GM23248 (cell line): Measurements from ENCODE around the gene OR51Q1. TPM values are rescaled to one million over a fixed set of nuclear protein-coding genes. Genes with fewer than 3 reads are reported as not detected.
A peak's percentile ranks its signal among the peaks of the same experiment; 100 is the strongest.

Experiments
- DNase-seq: peaks from one replicate; pipeline ENCODE4 v3.0.0-alpha.2; 2015
- H2AFZ ChIP-seq: fragments of 200-600 bp; sonication (generic); 2 replicates; pipeline ENCODE4 v1.6.1; 2016; ENCODE audit warnings: antibody characterized with exemption
- H3F3A ChIP-seq: fragments of 200-600 bp; sonication (generic); 2 replicates; pipeline ENCODE4 v1.6.1; 2016; ENCODE audit warnings: mild to moderate bottlenecking, antibody characterized with exemption, mixed run types; ENCODE audit not compliant: insufficient read depth
- H3K27ac ChIP-seq: fragments of 200-600 bp; sonication (generic); 2 replicates; pipeline ENCODE4 v1.5.1; 2016; ENCODE audit warnings: mild to moderate bottlenecking
- H3K27me3 ChIP-seq: fragments of 200-600 bp; sonication (generic); replicated peaks from 2 replicates; pipeline ENCODE4 v1.6.1; 2016; ENCODE audit warnings: mild to moderate bottlenecking; ENCODE audit not compliant: insufficient read depth
- H3K36me3 ChIP-seq: fragments of 200-600 bp; sonication (generic); 2 replicates; pipeline ENCODE4 v1.6.1; 2016; ENCODE audit warnings: low read depth, mild to moderate bottlenecking
- H3K4me1 ChIP-seq: fragments of 200-600 bp; sonication (generic); 2 replicates; pipeline ENCODE4 v1.6.1; 2016; ENCODE audit warnings: mild to moderate bottlenecking; ENCODE audit not compliant: insufficient read depth
- H3K4me2 ChIP-seq: fragments of 200-600 bp; sonication (generic); one replicate; pipeline ENCODE4 v1.6.1; 2016; ENCODE audit warnings: mild to moderate bottlenecking; ENCODE audit not compliant: unreplicated experiment
- H3K4me3 ChIP-seq: fragments of 200-600 bp; sonication (generic); 2 replicates; pipeline ENCODE4 v1.5.1; 2016; ENCODE audit warnings: mild to moderate bottlenecking
- H3K79me2 ChIP-seq: fragments of 200-600 bp; sonication (generic); 2 replicates; pipeline ENCODE4 v1.6.1; 2016; ENCODE audit warnings: mild to moderate bottlenecking; ENCODE audit not compliant: insufficient read depth
- H3K9ac ChIP-seq: fragments of 200-600 bp; sonication (generic); 2 replicates; pipeline ENCODE4 v1.6.1; 2016; ENCODE audit warnings: mild to moderate bottlenecking
- H3K9me2 ChIP-seq: fragments of 200-600 bp; sonication (generic); 2 replicates; pipeline ENCODE4 v1.6.1; 2016; ENCODE audit warnings: mixed run types, mild to moderate bottlenecking, moderate library complexity; ENCODE audit not compliant: insufficient read depth
- H3K9me3 ChIP-seq: fragments of 200-600 bp; sonication (generic); one replicate; pipeline ENCODE4 v1.6.1; 2017; ENCODE audit warnings: low read depth
- H4K20me1 ChIP-seq: fragments of 200-600 bp; sonication (generic); 2 replicates; pipeline ENCODE4 v1.6.0; 2016; ENCODE audit not compliant: insufficient read depth
- EZH2 ChIP-seq: fragments of 200-600 bp; sonication (generic); IDR thresholded peaks from 2 replicates; pipeline ENCODE4 v1.6.1; 2018; ENCODE audit warnings: antibody characterized with exemption, mild to moderate bottlenecking; ENCODE audit not compliant: insufficient read depth, poor library complexity, severe bottlenecking
- EZH2phosphoT487 ChIP-seq: fragments of 200-600 bp; sonication (generic); IDR thresholded peaks from 2 replicates; pipeline ENCODE4 v1.6.1; 2018; ENCODE audit warnings: antibody characterized with exemption, moderate library complexity, mild to moderate bottlenecking, low read depth; ENCODE audit not compliant: insufficient read depth
- WGBS, 2 experiments: methylation state at CpG; one replicate each; pipeline ENCODE4 v1.1.6; 2015 to 2017; ENCODE audit warnings: low lambda C conversion rate in 2 of 2, low coverage in 1 of 2; ENCODE audit errors: missing lambda C conversion rate in 2 of 2; 5-methylcytosine and 5-hydroxymethylcytosine counted together
- in situ Hi-C: fragments of 300-500 bp; cut with MboI; formaldehyde crosslinking; loops from 2 replicates; pipeline ENCODE4 v1.15.0; 2020
- polyA plus RNA-seq: library from polyadenylated mRNA; unstranded; fragments of >200 nt; fragmentation: Nextera tagmentation; extraction: Ambion mirVana; gene quantifications from 2 replicates; pipeline ENCODE4 v1.2.1, GENCODE V29; 2016
- total RNA-seq: library from RNA; depleted of rRNA; stranded (reverse); fragments of >200 nt; shearing (Covaris generic); gene quantifications from 2 replicates; pipeline ENCODE4 v1.2.3, GENCODE V29; 2014

Gene OR51Q1
- total and polyA plus RNA-seq, 2 experiments from 2014 or later, result not detected

- no peak overlapping the region for H2AFZ ChIP-seq
- no peaks in the 10 kb centered on the region for H3K9me2 ChIP-seq
- no peaks in the 10 kb centered on the region for H3K9me3 ChIP-seq
- no peak overlapping the region for H3K4me2 ChIP-seq
- in situ Hi-C loops, result no loop called here
- H3K27me3 ChIP-seq, result no peaks in the 10 kb centered on the region; the same call in 1 of the 2 replicates
- H3K79me2 ChIP-seq, result no peaks in the 10 kb centered on the region
- peak; percentile 2 for DNase-seq
- WGBS, 2 experiments, result 37 to 46% methylated on average over 3 of the region's 3 CpGs
- H4K20me1 ChIP-seq, result no peaks in the 10 kb centered on the region
- no peak overlapping the region for H3K4me3 ChIP-seq
- no peak overlapping the region for H3K9ac ChIP-seq
- no peaks in the 10 kb centered on the region for H3K36me3 ChIP-seq
- H3K27ac ChIP-seq, result no peak overlapping the region
- no peak for TF ChIP-seq EZH2phosphoT487
- no peak for TF ChIP-seq EZH2
- H3F3A ChIP-seq, result no peaks in the 10 kb centered on the region
- H3K4me1 ChIP-seq, result no peaks in the 10 kb centered on the region
Observed at GRCh38 chr11:5423131-5423530, 1.2 kb downstream of the OR51Q1 start.

- H2AFZ ChIP-seq, result no peak within 1 kb of the TSS
- in situ Hi-C loops, result no loop called here
- H3F3A ChIP-seq, result no peaks in the 10 kb centered on the region
Observed at GRCh38 chr11:5441414-5441813, 19.5 kb downstream of the OR51Q1 start, which contains the start of gene OR51I1. Gene OR51I1 (minus strand): TSS chr11:5441514. CDS start chr11:5441514, 0 bp downstream.

GRCh38 chr11:5443835-5444393 is 22.0 kb downstream of the OR51Q1 start:
- no peaks in the 10 kb centered on the region for H3K9me3 ChIP-seq
- TF ChIP-seq EZH2phosphoT487 (no peak), EZH2 (no peak)
- H3K9ac ChIP-seq, result no peak overlapping the region
- in situ Hi-C loops, result no loop called here
- no peak overlapping the region for H3K4me2 ChIP-seq
- no peaks in the 10 kb centered on the region for H3F3A ChIP-seq
- H4K20me1 ChIP-seq, result no peaks in the 10 kb centered on the region
- H3K36me3 ChIP-seq, result no peaks in the 10 kb centered on the region
- H3K27me3 ChIP-seq, result no peaks in the 10 kb centered on the region
- no peaks in the 10 kb centered on the region for H3K79me2 ChIP-seq
- no peak overlapping the region for H2AFZ ChIP-seq
- no peak overlapping the region for H3K4me3 ChIP-seq
- H3K9me2 ChIP-seq, result no peaks in the 10 kb centered on the region
- H3K27ac ChIP-seq, result no peak overlapping the region
- 0 to 3% methylated on average over 2 of the region's 2 CpGs for WGBS, 2 experiments
- no peaks in the 10 kb centered on the region for H3K4me1 ChIP-seq
- DNase-seq, result no peak

More at GRCh38 chr11:5441414-5441813, 19.5 kb downstream of the OR51Q1 start, which contains the start of gene OR51I1:
- Histone ChIP-seq H3K9me3 (no peaks in the 10 kb centered on the region), H3K4me2 (no peak within 1 kb of the TSS), H3K4me3 (no peak within 1 kb of the TSS), H3K79me2 (no peaks in the 10 kb centered on the region), H3K36me3 (no peaks in the 10 kb centered on the region), H3K9me2 (no peaks in the 10 kb centered on the region), H3K9ac (no peak within 1 kb of the TSS), H4K20me1 (no peaks in the 10 kb centered on the region), H3K4me1 (no peaks in the 10 kb centered on the region), H3K27me3 (no peaks in the 10 kb centered on the region), H3K27ac (no peak within 1 kb of the TSS)
- 7 to 20% methylated on average over 2 of the region's 2 CpGs for WGBS, 2 experiments
- DNase-seq, result no peak
- TF ChIP-seq EZH2, result no peak
- no peak for TF ChIP-seq EZH2phosphoT487

GRCh38 chr11:5449023-5449422 is 27.1 kb downstream of the OR51Q1 start, which contains the start of gene OR51I2:
Gene OR51I2 (plus strand): TSS chr11:5449323. CDS start chr11:5453489, 4,166 bp downstream.
- no peak for TF ChIP-seq EZH2
- TF ChIP-seq EZH2phosphoT487, result no peak
- Histone ChIP-seq H4K20me1 (no peaks in the 10 kb centered on the region), H3K79me2 (no peaks in the 10 kb centered on the region), H2AFZ (no peak within 1 kb of the TSS), H3K4me3 (no peak within 1 kb of the TSS), H3K27ac (no peak within 1 kb of the TSS), H3K9me2 (no peaks in the 10 kb centered on the region), H3K4me1 (no peaks in the 10 kb centered on the region), H3K9ac (no peak within 1 kb of the TSS), H3K4me2 (no peak within 1 kb of the TSS), H3K27me3 (no peaks in the 10 kb centered on the region), H3F3A (no peaks in the 10 kb centered on the region), H3K9me3 (no peaks in the 10 kb centered on the region), H3K36me3 (no peaks in the 10 kb centered on the region)
- in situ Hi-C loops, result no loop called here
- WGBS, 2 experiments, result 69 to 89% methylated on average over 2 of the region's 2 CpGs
- DNase-seq, result no peak

- H3F3A ChIP-seq, result no peaks in the 10 kb centered on the region
- no peak overlapping the region for H3K9ac ChIP-seq
- in situ Hi-C loops, result no loop called here
- H3K79me2 ChIP-seq, result no peaks in the 10 kb centered on the region
- no peak overlapping the region for H3K27ac ChIP-seq
- TF ChIP-seq EZH2phosphoT487, result no peak
- no peak for TF ChIP-seq EZH2
- H2AFZ ChIP-seq, result no peak overlapping the region
- H3K4me1 ChIP-seq, result no peaks in the 10 kb centered on the region
- H3K4me2 ChIP-seq, result no peak overlapping the region
- no peaks in the 10 kb centered on the region for H3K9me3 ChIP-seq
- no peak for DNase-seq
- H3K4me3 ChIP-seq, result no peak overlapping the region
- H3K36me3 ChIP-seq, result no peaks in the 10 kb centered on the region
- H3K9me2 ChIP-seq, result no peaks in the 10 kb centered on the region
- 22 to 29% methylated on average over 4 of the region's 4 CpGs for WGBS, 2 experiments
- H3K27me3 ChIP-seq, result no peaks in the 10 kb centered on the region
- H4K20me1 ChIP-seq, result no peaks in the 10 kb centered on the region
Observed at GRCh38 chr11:5449432-5449831, 27.5 kb downstream of the OR51Q1 start.
